H1 (cell line): ENCODE measurements around the gene SREK1IP1. TPM values are rescaled to one million over a fixed set of nuclear protein-coding genes. Genes with fewer than 3 reads are reported as not detected.

Experiments used
- NANOG ChIP-seq: IDR thresholded peaks from 2 replicates; pipeline ENCODE4 v1.6.1; 2011; ENCODE audit warnings: low read length, low read depth, mild to moderate bottlenecking, inconsistent platforms; ENCODE audit not compliant: insufficient read depth, poor library complexity, severe bottlenecking
- PHF8 ChIP-seq: fragments of 200-600 bp; sonication (generic); conservative IDR thresholded peaks from 2 replicates; pipeline ENCODE4 v1.7.1; 2012; ENCODE audit warnings: low read depth, mild to moderate bottlenecking, inconsistent platforms, low read length, moderate library complexity
- polyA plus RNA-seq, 7 experiments: library from polyadenylated mRNA; depleted of rRNA in 3 of 7; stranded (reverse) in 5 of 7; unstranded in 2 of 7; fragments of >200 nt in 5 of 7; fragments of 200-250 nt in 2 of 7; gene quantifications; 1 replicate in 5 of 7; 2 replicates in 1 of 7; 4 replicates in 1 of 7; pipeline versions ENCODE4 v1.2.1 to v1.2.3, GENCODE V29; 2011 to 2013; ENCODE audit warnings: missing spikeins in 2 of 7, mixed read lengths in 2 of 7
- total RNA-seq: library from RNA; stranded (reverse); fragmentation: NEBNext Ultra II Directional; extraction: Animal tissue kit (Norgen Biotek cat#: 25700); gene quantifications from 2 replicates; pipeline ENCODE4 v1.2.1, GENCODE V29; 2021

SREK1IP1 gene
- total and polyA plus RNA-seq, 2 of the 8 experiments (the other 6 are each of a cell fraction or from before 2014, with no cell fraction given), result 6.2 to 39.0 TPM

DNA sequence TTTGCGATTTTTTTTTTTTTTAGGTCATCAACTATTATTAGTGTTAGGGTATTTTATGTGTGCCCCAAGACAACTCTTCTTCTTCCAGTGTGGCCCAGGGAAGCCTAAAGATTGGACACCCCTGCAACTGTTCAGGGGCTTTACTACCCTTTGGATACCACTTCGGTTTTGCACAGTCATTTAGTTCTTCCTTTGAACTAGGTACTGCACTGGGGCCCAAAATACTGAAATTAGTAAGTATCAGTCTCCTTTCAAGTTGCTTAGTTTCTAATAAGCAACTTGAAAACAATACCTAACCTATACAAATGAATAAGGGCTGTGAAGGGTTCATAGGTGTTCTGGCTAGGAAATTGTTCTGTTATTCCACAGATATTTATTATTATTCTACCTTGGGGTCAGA lies 45.6 kb upstream of the SREK1IP1 start (continued):
- TF ChIP-seq PHF8 (no peak), NANOG (no peak)
